NCI-H2107 (cell line): Measurements from ENCODE around the gene CLN3.
"Not testable (repeated sequence)": the region's sequence is repeated elsewhere in the genome, so short reads cannot be mapped to it uniquely, and the experiment has no call there.

Experiments
- DNase-seq: peaks from one replicate; lab custom pipeline; 2025; lab: John Stamatoyannopoulos, UW

The CLN3 gene

GRCh38 chr16:28513484-28514181 lies 21.8 kb upstream of the CLN3 start:
- no peak for DNase-seq

GRCh38 chr16:28511801-28512789 lies 20.2 kb upstream of the CLN3 start:
- no peak for DNase-seq

GRCh38 chr16:28511031-28511430 lies 19.2 kb upstream of the CLN3 start:
- no peak for DNase-seq

- no peak for DNase-seq
These were observed 13.7 kb upstream of the CLN3 start for GRCh38 chr16:28505489-28506137.

GRCh38 chr16:28504707-28505404 lies 13.0 kb upstream of the CLN3 start:
- no peak for DNase-seq

- no peak for DNase-seq
These were observed 11.8 kb upstream of the CLN3 start for GRCh38 chr16:28503470-28504259.

GRCh38 chr16:28502290-28502689 lies 10.4 kb upstream of the CLN3 start:
- no peak for DNase-seq

GRCh38 chr16:28501258-28502232 lies 9.7 kb upstream of the CLN3 start:
- no peak for DNase-seq

- DNase-seq: not testable (repeated sequence)
These were observed 8.8 kb upstream of the CLN3 start for GRCh38 chr16:28500476-28501180.

- DNase-seq: no peak
These were observed 8.0 kb upstream of the CLN3 start for GRCh38 chr16:28499854-28500253.

GRCh38 chr16:28498666-28499381 lies 7.0 kb upstream of the CLN3 start:
- DNase-seq: no peak

GRCh38 chr16:28497861-28498599 lies 6.2 kb upstream of the CLN3 start:
- no peak for DNase-seq

GRCh38 chr16:28497386-28497785 lies 5.5 kb upstream of the CLN3 start:
- DNase-seq: no peak

- DNase-seq: no peak
These were observed 5.0 kb upstream of the CLN3 start for GRCh38 chr16:28496844-28497243.

- no peak for DNase-seq
These were observed 4.2 kb upstream of the CLN3 start for GRCh38 chr16:28495795-28496749.

- DNase-seq: no peak
These were observed 3.4 kb upstream of the CLN3 start for GRCh38 chr16:28495098-28495793.
